K562 (cell line): Measurements from ENCODE around the gene MAPKAPK3.

Source experiments
- NFYB ChIP-seq: IDR thresholded peaks from 2 replicates; pipeline ENCODE4 v1.6.1; 2011; ENCODE audit warnings: mild to moderate bottlenecking, moderate library complexity; ENCODE audit not compliant: insufficient read length; ENCODE audit errors: extremely low read depth
- PHF20 ChIP-seq: fragments of 450-650 bp; IDR thresholded peaks from 2 replicates; pipeline ENCODE4 v1.6.1; 2018; ENCODE audit not compliant: partially characterized antibody
- POLR2A ChIP-seq: fragments of 450-650 bp; conservative IDR thresholded peaks from 2 replicates; pipeline ENCODE4 v1.6.1; 2016
- RBM22 ChIP-seq: fragments of 200-400 bp; formaldehyde crosslinking; IDR thresholded peaks from 2 replicates; pipeline ENCODE4 v1.6.1; 2018; ENCODE audit warnings: low read length, low read depth; ENCODE audit not compliant: poor library complexity, severe bottlenecking
- SREBF2 ChIP-seq: sonication (generic); formaldehyde crosslinking; IDR thresholded peaks from 2 replicates; pipeline ENCODE4 v1.4.0; 2020; ENCODE audit warnings: mild to moderate bottlenecking, missing genetic modification reagents
- TOE1 ChIP-seq, 2 experiments: fragments of 450-650 bp in 1 of 2; sonication (generic) in 1 of 2; formaldehyde crosslinking in 1 of 2; IDR thresholded peaks; 2 replicates each; pipeline versions ENCODE4 v1.7.1 to v1.8.0; 2016 to 2022; ENCODE audit warnings: borderline replicate concordance in 2 of 2, mild to moderate bottlenecking in 2 of 2, antibody characterized with exemption in 1 of 2, inconsistent platforms in 1 of 2, low read depth in 1 of 2, missing genetic modification reagents in 1 of 2, moderate library complexity in 1 of 2

- TF ChIP-seq POLR2A (no peak), NFYB (no peak), RBM22 (no peak), SREBF2 (CRISPR knock-in tag) (no peak), TOE1 (IDR thresholded peaks at IDR 0.05; ENCODE audit: borderline replicate concordance) (no peak), TOE1 (CRISPR knock-in tag; IDR thresholded peaks at IDR 0.05; ENCODE audit: borderline replicate concordance, low read depth) (no peak), PHF20 (no peak)
These were observed 43.1 kb upstream of the MAPKAPK3 start for GRCh38 chr3:50573566-50574443.
